Rectal smooth muscle tissue (tissue), 1 donor: ENCODE data around the gene GATM.

Source experiments
- H3K27ac ChIP-seq: one replicate; pipeline ENCODE4 v1.7.0; 2013; ENCODE audit warnings: low read depth, low read length, inconsistent platforms
- H3K27me3 ChIP-seq: one replicate; pipeline ENCODE4 v1.7.0; 2013; ENCODE audit warnings: low read length; ENCODE audit not compliant: control insufficient read depth, insufficient read depth
- H3K36me3 ChIP-seq: one replicate; pipeline ENCODE4 v1.7.0; 2013; ENCODE audit warnings: low read length; ENCODE audit not compliant: control insufficient read depth, insufficient read depth
- H3K4me1 ChIP-seq: one replicate; pipeline ENCODE4 v1.7.0; 2013; ENCODE audit warnings: low read length; ENCODE audit not compliant: control insufficient read depth, insufficient read depth
- H3K4me3 ChIP-seq: one replicate; pipeline ENCODE4 v1.7.0; 2013; ENCODE audit warnings: low read length
- H3K9ac ChIP-seq: one replicate; pipeline ENCODE4 v1.7.0; 2013; ENCODE audit warnings: low read length

Gene GATM

GRCh38 chr15:45401665-45402161, 23.4 kb upstream of the GATM start:
- Histone ChIP-seq H3K27me3 (no peaks in the 10 kb centered on the region), H3K9ac (peak overlapping the region; percentile 68), H3K4me3 (peak overlapping the region; percentile 84), H3K4me1 (peaks cover 8% of the 10 kb centered on the region), H3K27ac (peak overlapping the region; percentile 91), H3K36me3 (peaks cover 4% of the 10 kb centered on the region)

- H3K4me3 ChIP-seq: no peak overlapping the region
- H3K27ac ChIP-seq: no peak overlapping the region
- H3K9ac ChIP-seq: no peak overlapping the region
- no peaks in the 10 kb centered on the region for H3K27me3 ChIP-seq
- H3K36me3 ChIP-seq: no peaks in the 10 kb centered on the region
- H3K4me1 ChIP-seq: peaks cover 6% of the 10 kb centered on the region
Measured at GRCh38 chr15:45399381-45400212, 21.3 kb upstream of the GATM start.

GRCh38 chr15:45397116-45397665, 18.8 kb upstream of the GATM start:
- Histone ChIP-seq H3K27ac (no peak overlapping the region), H3K27me3 (no peaks in the 10 kb centered on the region), H3K36me3 (no peaks in the 10 kb centered on the region), H3K4me1 (no peaks in the 10 kb centered on the region), H3K9ac (no peak overlapping the region), H3K4me3 (no peak overlapping the region)

GRCh38 chr15:45395943-45396342, 17.6 kb upstream of the GATM start:
- Histone ChIP-seq H3K27me3 (no peaks in the 10 kb centered on the region), H3K27ac (no peak overlapping the region), H3K36me3 (no peaks in the 10 kb centered on the region), H3K4me1 (no peaks in the 10 kb centered on the region), H3K9ac (no peak overlapping the region), H3K4me3 (no peak overlapping the region)

- H3K36me3 ChIP-seq: no peaks in the 10 kb centered on the region
- H3K4me1 ChIP-seq: no peaks in the 10 kb centered on the region
- no peaks in the 10 kb centered on the region for H3K27me3 ChIP-seq
- no peak overlapping the region for H3K4me3 ChIP-seq
- H3K27ac ChIP-seq: no peak overlapping the region
- H3K9ac ChIP-seq: no peak overlapping the region
Measured at GRCh38 chr15:45394681-45395080, 16.3 kb upstream of the GATM start.

- Histone ChIP-seq H3K27ac (no peak overlapping the region), H3K9ac (no peak overlapping the region), H3K4me3 (no peak overlapping the region), H3K4me1 (no peaks in the 10 kb centered on the region), H3K27me3 (no peaks in the 10 kb centered on the region), H3K36me3 (no peaks in the 10 kb centered on the region)
Measured at GRCh38 chr15:45393851-45394250, 15.5 kb upstream of the GATM start.

- Histone ChIP-seq H3K4me1 (no peaks in the 10 kb centered on the region), H3K27me3 (no peaks in the 10 kb centered on the region), H3K27ac (no peak overlapping the region), H3K4me3 (no peak overlapping the region), H3K36me3 (no peaks in the 10 kb centered on the region), H3K9ac (no peak overlapping the region)
Measured at GRCh38 chr15:45392584-45392855, 14.2 kb upstream of the GATM start.

- H3K27ac ChIP-seq: no peak overlapping the region
- no peak overlapping the region for H3K9ac ChIP-seq
- no peak overlapping the region for H3K4me3 ChIP-seq
- H3K36me3 ChIP-seq: no peaks in the 10 kb centered on the region
- peaks cover 1% of the 10 kb centered on the region for H3K4me1 ChIP-seq
- H3K27me3 ChIP-seq: no peaks in the 10 kb centered on the region
Measured at GRCh38 chr15:45391746-45392583, 13.6 kb upstream of the GATM start.

- H3K4me3 ChIP-seq: no peak overlapping the region
- no peak overlapping the region for H3K9ac ChIP-seq
- peaks cover 4% of the 10 kb centered on the region for H3K4me1 ChIP-seq
- no peak overlapping the region for H3K27ac ChIP-seq
- H3K27me3 ChIP-seq: no peaks in the 10 kb centered on the region
- no peaks in the 10 kb centered on the region for H3K36me3 ChIP-seq
Measured at GRCh38 chr15:45389351-45389750, 11.0 kb upstream of the GATM start.

GRCh38 chr15:45387380-45388007, 9.2 kb upstream of the GATM start:
- Histone ChIP-seq H3K27me3 (no peaks in the 10 kb centered on the region), H3K4me3 (no peak overlapping the region), H3K36me3 (no peaks in the 10 kb centered on the region), H3K9ac (no peak overlapping the region), H3K27ac (no peak overlapping the region), H3K4me1 (peaks cover 4% of the 10 kb centered on the region)

- peaks cover 4% of the 10 kb centered on the region for H3K4me1 ChIP-seq
- H3K9ac ChIP-seq: no peak overlapping the region
- no peak overlapping the region for H3K4me3 ChIP-seq
- no peaks in the 10 kb centered on the region for H3K27me3 ChIP-seq
- no peaks in the 10 kb centered on the region for H3K36me3 ChIP-seq
- no peak overlapping the region for H3K27ac ChIP-seq
Measured at GRCh38 chr15:45386974-45387373, 8.6 kb upstream of the GATM start.

GRCh38 chr15:45386420-45386819, 8.1 kb upstream of the GATM start:
- no peak overlapping the region for H3K27ac ChIP-seq
- peaks cover 4% of the 10 kb centered on the region for H3K4me1 ChIP-seq
- H3K9ac ChIP-seq: no peak overlapping the region
- H3K36me3 ChIP-seq: no peaks in the 10 kb centered on the region
- H3K4me3 ChIP-seq: no peak overlapping the region
- H3K27me3 ChIP-seq: no peaks in the 10 kb centered on the region
